ENCODE data around the gene TDP1. TPM values are rescaled to one million over a fixed set of nuclear protein-coding genes. Genes with fewer than 3 reads are reported as not detected.

Gene TDP1
- total and polyA plus RNA-seq, 2 donors (not counting 1 experiment from before 2014, with no cell fraction given), result 20.5 to 55.9 TPM

DNA sequence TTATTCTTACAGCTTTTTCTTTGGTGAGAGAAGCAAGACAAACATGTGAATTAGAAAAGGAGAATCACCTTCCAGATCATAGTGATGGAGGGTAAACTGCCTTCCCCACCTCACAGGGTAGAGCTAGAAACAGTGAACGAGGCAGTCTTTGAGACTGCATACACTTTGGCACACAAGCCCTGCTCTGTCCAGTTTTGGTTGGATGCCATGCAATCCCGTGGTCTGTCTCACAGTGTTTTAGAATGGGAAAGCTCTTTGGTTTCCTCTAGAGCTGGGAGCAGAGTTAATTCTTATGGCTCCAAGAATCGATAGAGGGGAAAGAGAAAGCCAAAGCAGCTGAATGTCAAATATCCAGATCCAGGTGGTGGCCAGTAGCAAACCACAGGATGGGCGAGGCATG lies 21.9 kb downstream of the TDP1 start:
- no peaks in the 10 kb centered on the region for H3K9me3 Mint-ChIP-seq (ENCODE audit: insufficient read depth)
- H3K4me3 ChIP-seq (ENCODE audit: control extremely low read depth in 1 of 5, extremely low read depth in 1 of 5, insufficient read depth in 1 of 5, low read depth in 2 of 5, low read length in 4 of 5), result no peak overlapping the region
- no peaks in the 10 kb centered on the region for H3K4me1 Mint-ChIP-seq
- H2AFZ ChIP-seq (ENCODE audit: insufficient read depth, low read depth, low read length, poor library complexity, severe bottlenecking), result no peak overlapping the region
- ChIA-PET CTCF (interaction anchor here (1.8 kb wide), 1 partner anchor 21 kb away, joined by 4 read pairs; the partner anchor contains the start of gene TDP1), POLR2A (no interaction called here)
- ATAC-seq (ENCODE audit: low read depth) (no peak), DNase-seq (no peak)
- intact Hi-C loops (cut with micrococcal nuclease), result loop anchor here (10.0 kb wide), 1 partner anchor 717 kb away; no protein-coding TSS in a partner anchor
- no peaks in the 10 kb centered on the region for H3K4me1 ChIP-seq (ENCODE audit: control insufficient read depth in 2 of 2, insufficient read depth in 2 of 2, low read length in 2 of 2)
- H3K27ac Mint-ChIP-seq, result no peak overlapping the region
- 100% methylated on average over 3 of the region's 4 CpGs for WGBS (ENCODE audit: insufficient coverage)
- H3K4me3 Mint-ChIP-seq, result no peak overlapping the region
- no peaks in the 10 kb centered on the region for H4K20me1 ChIP-seq (ENCODE audit: control insufficient read depth, insufficient read depth, low read length, poor library complexity, severe bottlenecking)
- no peaks in the 10 kb centered on the region for H3K79me2 ChIP-seq (ENCODE audit: control insufficient read depth, insufficient read depth, low read length)
- H3K9ac ChIP-seq (ENCODE audit: low read length), result no peak overlapping the region
- no peak overlapping the region for H3K27ac ChIP-seq (ENCODE audit: low read length in 2 of 2)
- no peaks in the 10 kb centered on the region for H3K27me3 Mint-ChIP-seq
- H3K36me3 ChIP-seq (replicated peaks in 1 of 2; ENCODE audit: control extremely low read depth in 1 of 2, control insufficient read depth in 1 of 2, extremely low read depth in 1 of 2, insufficient read depth in 2 of 2, low read length in 1 of 2), result peaks cover 14 to 53% of the 10 kb centered on the region in 2 experiments
- H3K4me2 ChIP-seq (replicated peaks; ENCODE audit: low read depth, low read length, poor library complexity, severe bottlenecking), result no peak overlapping the region
- no peaks in the 10 kb centered on the region for H3K27me3 ChIP-seq (replicated peaks in 1 of 4; ENCODE audit: control extremely low read depth in 1 of 4, control insufficient read depth in 3 of 4, insufficient read depth in 4 of 4, low read length in 3 of 4)
- TF ChIP-seq, protein P1, sequence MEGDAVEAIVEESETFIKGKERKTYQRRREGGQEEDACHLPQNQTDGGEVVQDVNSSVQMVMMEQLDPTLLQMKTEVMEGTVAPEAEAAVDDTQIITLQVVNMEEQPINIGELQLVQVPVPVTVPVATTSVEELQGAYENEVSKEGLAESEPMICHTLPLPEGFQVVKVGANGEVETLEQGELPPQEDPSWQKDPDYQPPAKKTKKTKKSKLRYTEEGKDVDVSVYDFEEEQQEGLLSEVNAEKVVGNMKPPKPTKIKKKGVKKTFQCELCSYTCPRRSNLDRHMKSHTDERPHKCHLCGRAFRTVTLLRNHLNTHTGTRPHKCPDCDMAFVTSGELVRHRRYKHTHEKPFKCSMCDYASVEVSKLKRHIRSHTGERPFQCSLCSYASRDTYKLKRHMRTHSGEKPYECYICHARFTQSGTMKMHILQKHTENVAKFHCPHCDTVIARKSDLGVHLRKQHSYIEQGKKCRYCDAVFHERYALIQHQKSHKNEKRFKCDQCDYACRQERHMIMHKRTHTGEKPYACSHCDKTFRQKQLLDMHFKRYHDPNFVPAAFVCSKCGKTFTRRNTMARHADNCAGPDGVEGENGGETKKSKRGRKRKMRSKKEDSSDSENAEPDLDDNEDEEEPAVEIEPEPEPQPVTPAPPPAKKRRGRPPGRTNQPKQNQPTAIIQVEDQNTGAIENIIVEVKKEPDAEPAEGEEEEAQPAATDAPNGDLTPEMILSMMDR (IDR thresholded peaks at IDR 0.05), result no peak
- no peak for TF ChIP-seq EZH2 (IDR thresholded peaks at IDR 0.05; ENCODE audit: borderline replicate concordance, insufficient read depth, low read depth, low read length, poor library complexity, severe bottlenecking)
- H3K9me3 ChIP-seq (ENCODE audit: control extremely low read depth in 1 of 3, control insufficient read depth in 2 of 3, insufficient read depth in 1 of 3, low read length in 2 of 3), result no peaks in the 10 kb centered on the region

DNA sequence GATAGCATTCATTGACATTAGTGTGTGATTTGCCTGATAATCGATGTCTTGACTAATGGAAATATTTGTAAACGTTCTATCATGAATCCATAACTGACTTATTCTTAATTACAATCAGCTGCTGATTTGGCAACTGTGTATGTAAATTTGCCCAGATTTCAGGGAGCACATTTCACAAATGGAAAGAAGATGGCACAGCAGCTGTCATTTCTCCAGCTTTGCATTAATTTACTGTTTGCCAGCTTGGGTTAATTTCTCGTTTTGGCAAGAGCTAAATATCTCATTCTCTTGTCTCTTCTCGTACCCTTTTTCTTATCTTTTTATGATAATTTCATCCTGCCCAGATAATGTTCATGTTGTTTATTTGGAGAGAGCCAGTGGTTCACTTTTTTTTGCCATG lies 22.9 kb downstream of the TDP1 start:
- intact Hi-C loops (cut with micrococcal nuclease), result loop anchor here (10.0 kb wide), 1 partner anchor 716 kb away; no protein-coding TSS in a partner anchor
- Histone ChIP-seq H3K36me3 (replicated peaks in 1 of 2; ENCODE audit: control extremely low read depth in 1 of 2, control insufficient read depth in 1 of 2, extremely low read depth in 1 of 2, insufficient read depth in 2 of 2, low read length in 1 of 2) (peaks cover 11 to 58% of the 10 kb centered on the region in 2 experiments), H3K4me3 (ENCODE audit: control extremely low read depth in 1 of 5, extremely low read depth in 1 of 5, insufficient read depth in 1 of 5, low read depth in 2 of 5, low read length in 4 of 5) (no peak overlapping the region), H3K4me1 (ENCODE audit: control insufficient read depth in 2 of 2, insufficient read depth in 2 of 2, low read length in 2 of 2) (no peaks in the 10 kb centered on the region), H4K20me1 (ENCODE audit: control insufficient read depth, insufficient read depth, low read length, poor library complexity, severe bottlenecking) (no peaks in the 10 kb centered on the region), H3K27ac (ENCODE audit: low read length in 2 of 2) (no peak overlapping the region), H2AFZ (ENCODE audit: insufficient read depth, low read depth, low read length, poor library complexity, severe bottlenecking) (no peak overlapping the region), H3K79me2 (ENCODE audit: control insufficient read depth, insufficient read depth, low read length) (no peaks in the 10 kb centered on the region), H3K9ac (ENCODE audit: low read length) (no peak overlapping the region), H3K27me3 (replicated peaks in 1 of 4; ENCODE audit: control extremely low read depth in 1 of 4, control insufficient read depth in 3 of 4, insufficient read depth in 4 of 4, low read length in 3 of 4) (no peaks in the 10 kb centered on the region), H3K9me3 (ENCODE audit: control extremely low read depth in 1 of 3, control insufficient read depth in 2 of 3, insufficient read depth in 1 of 3, low read length in 2 of 3) (no peaks in the 10 kb centered on the region), H3K4me2 (replicated peaks; ENCODE audit: low read depth, low read length, poor library complexity, severe bottlenecking) (no peak overlapping the region)
- Mint-ChIP-seq H3K4me3 (no peak overlapping the region), H3K9me3 (ENCODE audit: insufficient read depth) (no peaks in the 10 kb centered on the region), H3K4me1 (no peaks in the 10 kb centered on the region), H3K27ac (no peak overlapping the region), H3K27me3 (no peaks in the 10 kb centered on the region)
- TF ChIP-seq, protein P1 (IDR thresholded peaks at IDR 0.05), result no peak
- no peak for TF ChIP-seq EZH2 (IDR thresholded peaks at IDR 0.05; ENCODE audit: borderline replicate concordance, insufficient read depth, low read depth, low read length, poor library complexity, severe bottlenecking)
- ChIA-PET CTCF (interaction anchor here (0.7 kb wide), 1 partner anchor 38 kb away, joined by 4 read pairs; no protein-coding TSS in a partner anchor), POLR2A (no interaction called here)
- no peak for DNase-seq
- no peak for ATAC-seq (ENCODE audit: low read depth)
- no CpG with 5 or more reads among the region's 4 CpGs for WGBS (ENCODE audit: insufficient coverage)

Measured in B cell (primary cell).